RWPE1 (cell line): Measurements from ENCODE around the gene AKAP13.

Experiments
- CTCF ChIA-PET: fragments of 350-600 bp; sonication (Branson Sonifier 250); formaldehyde crosslinking; extraction: SDS; loops from one replicate; lab custom pipeline; 2021; lab: Yijun Ruan, JAX
- POLR2A ChIA-PET: fragments of 400-600 bp; formaldehyde crosslinking; extraction: SDS; loops from one replicate; lab custom pipeline; 2020; ENCODE audit warnings: antibody characterized with exemption; ENCODE audit not compliant: low non-redundant PET; lab: Yijun Ruan, JAX
- DNase-seq: peaks from one replicate; pipeline ENCODE4 v3.0.0; 2012; ENCODE audit warnings: low spot score
- H3K27ac ChIP-seq: fragments of 450-650 bp; 2 replicates; pipeline ENCODE4 v1.5.1; 2017
- CTCF ChIP-seq: fragments of 450-650 bp; conservative IDR thresholded peaks from 2 replicates; pipeline ENCODE4 v1.5.1; 2017; ENCODE audit warnings: low read depth, mild to moderate bottlenecking

The AKAP13 gene

GRCh38 chr15:85501574-85501973 lies 121.2 kb downstream of the AKAP13 start:
- DNase-seq: no peak
- H3K27ac ChIP-seq: no peak overlapping the region
- POLR2A ChIA-PET: no interaction called here
- CTCF ChIA-PET: no interaction called here
- TF ChIP-seq CTCF: no peak

- H3K27ac ChIP-seq: no peak overlapping the region
- POLR2A ChIA-PET: no interaction called here
- no peak for TF ChIP-seq CTCF
- no peak for DNase-seq
- CTCF ChIA-PET: no interaction called here
Measured at GRCh38 chr15:85503151-85503799, 122.9 kb downstream of the AKAP13 start.

- peak overlapping the region; percentile 39 for H3K27ac ChIP-seq
- CTCF ChIA-PET: interaction anchor here (0.5 to 1.8 kb wide), 11 partner anchors 13 to 209 kb away, joined by 3 to 10 read pairs (median 5); no protein-coding TSS in a partner anchor
- POLR2A ChIA-PET: no interaction called here
- TF ChIP-seq CTCF: peak; percentile 80
- DNase-seq: peak; percentile 24
Measured at GRCh38 chr15:85504749-85505676, 124.6 kb downstream of the AKAP13 start.

GRCh38 chr15:85507114-85507513 lies 126.7 kb downstream of the AKAP13 start:
- no peak for TF ChIP-seq CTCF
- no peak for DNase-seq
- H3K27ac ChIP-seq: no peak overlapping the region
- ChIA-PET CTCF (no interaction called here), POLR2A (no interaction called here)

- TF ChIP-seq CTCF: no peak
- CTCF ChIA-PET: no interaction called here
- POLR2A ChIA-PET: no interaction called here
- DNase-seq: no peak
- no peak overlapping the region for H3K27ac ChIP-seq
Measured at GRCh38 chr15:85509973-85510372, 129.6 kb downstream of the AKAP13 start.

GRCh38 chr15:85514413-85514812 lies 134.0 kb downstream of the AKAP13 start:
- DNase-seq: no peak
- CTCF ChIA-PET: no interaction called here
- TF ChIP-seq CTCF: no peak
- POLR2A ChIA-PET: no interaction called here
- no peak overlapping the region for H3K27ac ChIP-seq
